C4-2B (cell line): Measurements from ENCODE around the gene CAMK2G.

Source experiments
- CTCF ChIP-seq: fragments of 450-650 bp; conservative IDR thresholded peaks from 2 replicates; pipeline ENCODE4 v1.5.1; 2017; ENCODE audit warnings: mild to moderate bottlenecking
- ZFX ChIP-seq: fragments of 450-650 bp; IDR thresholded peaks from 2 replicates; pipeline ENCODE4 v1.6.1; 2017

GRCh38 chr10:73873142-73873837, 1.1 kb downstream of the CAMK2G start:
- TF ChIP-seq CTCF (no peak), ZFX (no peak)
